ENCODE data around the gene CSRP1. TPM values are rescaled to one million over a fixed set of nuclear protein-coding genes. Genes with fewer than 3 reads are reported as not detected.
A peak's percentile ranks its signal among the peaks of the same experiment; 100 is the strongest.
"Not testable (repeated sequence)": the region's sequence is repeated elsewhere in the genome, so short reads cannot be mapped to it uniquely, and the experiment has no call there.

Gene CSRP1
- total and polyA plus RNA-seq, 4 donors: 599 to 1,490 (median 771) TPM

- intact Hi-C loops (cut with DNase I): loop anchor here (1.0 to 5.0 kb wide), 4 partner anchors 31 to 35 kb away; no protein-coding TSS in a partner anchor
- H3K4me1 ChIP-seq (ENCODE audit: control insufficient read depth in 1 of 2, insufficient read depth in 2 of 2, low read length in 2 of 2): no peaks in the 10 kb centered on the region
- 17% methylated on average over 33 to 35 of the region's 35 CpGs for WGBS, 2 donors
- H3K27ac ChIP-seq (ENCODE audit: low read depth in 1 of 2, low read length in 2 of 2): peak overlapping the region in 1 of 2 donors; percentile 52
- DNase-seq (peak; percentile 92 to 97), ATAC-seq (ENCODE audit: low FRiP score) (peak; percentile 93)
- peaks cover 10 to 19% of the 10 kb centered on the region in 2 donors for H3K36me3 ChIP-seq (ENCODE audit: control insufficient read depth in 1 of 2, insufficient read depth in 2 of 2, low read length in 1 of 2)
- no peaks in the 10 kb centered on the region for H3K27me3 ChIP-seq (ENCODE audit: control insufficient read depth in 1 of 2, insufficient read depth in 2 of 2, low read length in 1 of 2)
- no peak overlapping the region for H3K4me3 ChIP-seq (ENCODE audit: low read length in 2 of 2)
- H3K9me3 ChIP-seq (ENCODE audit: control insufficient read depth, low read length): no peaks in the 10 kb centered on the region
Observed at GRCh38 chr1:201481761-201482493, 25.0 kb downstream of the CSRP1 start.

GRCh38 chr1:201481004-201481380 lies 25.9 kb downstream of the CSRP1 start:
- intact Hi-C loops (cut with DNase I): loop anchor here (2.0 to 5.0 kb wide), 2 partner anchors 32 to 34 kb away; no protein-coding TSS in a partner anchor
- peaks cover 10 to 19% of the 10 kb centered on the region in 2 donors for H3K36me3 ChIP-seq (ENCODE audit: control insufficient read depth in 1 of 2, insufficient read depth in 2 of 2, low read length in 1 of 2)
- H3K27ac ChIP-seq (ENCODE audit: low read depth in 1 of 2, low read length in 2 of 2): no peak overlapping the region
- ATAC-seq (ENCODE audit: low FRiP score) (peak; percentile 9), DNase-seq (no peak)
- 1 to 3% methylated on average over 17 of the region's 17 CpGs for WGBS, 2 donors
- H3K27me3 ChIP-seq (ENCODE audit: control insufficient read depth in 1 of 2, insufficient read depth in 2 of 2, low read length in 1 of 2): no peaks in the 10 kb centered on the region
- no peak overlapping the region for H3K4me3 ChIP-seq (ENCODE audit: low read length in 2 of 2)
- H3K4me1 ChIP-seq (ENCODE audit: control insufficient read depth in 1 of 2, insufficient read depth in 2 of 2, low read length in 2 of 2): no peaks in the 10 kb centered on the region
- no peaks in the 10 kb centered on the region for H3K9me3 ChIP-seq (ENCODE audit: control insufficient read depth, low read length)

GRCh38 chr1:201480231-201481003 lies 26.5 kb downstream of the CSRP1 start:
- 12 to 14% methylated on average over 28 to 37 of the region's 37 CpGs for WGBS, 2 donors
- H3K27me3 ChIP-seq (ENCODE audit: control insufficient read depth in 1 of 2, insufficient read depth in 2 of 2, low read length in 1 of 2): no peaks in the 10 kb centered on the region
- peaks cover 10 to 17% of the 10 kb centered on the region in 2 donors for H3K36me3 ChIP-seq (ENCODE audit: control insufficient read depth in 1 of 2, insufficient read depth in 2 of 2, low read length in 1 of 2)
- H3K27ac ChIP-seq (ENCODE audit: low read depth in 1 of 2, low read length in 2 of 2): peak overlapping the region in 1 of 2 donors; percentile 3
- peak; percentile 75 for ATAC-seq (ENCODE audit: low FRiP score)
- H3K4me3 ChIP-seq (ENCODE audit: low read length in 2 of 2): no peak overlapping the region
- intact Hi-C loops (cut with DNase I): loop anchor here (2.0 to 5.0 kb wide), 2 partner anchors 32 to 33 kb away; no protein-coding TSS in a partner anchor
- no peaks in the 10 kb centered on the region for H3K4me1 ChIP-seq (ENCODE audit: control insufficient read depth in 1 of 2, insufficient read depth in 2 of 2, low read length in 2 of 2)
- peak; percentile 84 to 95 for DNase-seq
- H3K9me3 ChIP-seq (ENCODE audit: control insufficient read depth, low read length): no peaks in the 10 kb centered on the region

GRCh38 chr1:201479201-201479730 lies 27.7 kb downstream of the CSRP1 start:
- intact Hi-C loops (cut with DNase I): no loop called here
- Histone ChIP-seq H3K9me3 (ENCODE audit: control insufficient read depth, low read length) (no peaks in the 10 kb centered on the region), H3K36me3 (ENCODE audit: control insufficient read depth in 1 of 2, insufficient read depth in 2 of 2, low read length in 1 of 2) (peaks cover under 1 to 7% of the 10 kb centered on the region in 2 donors), H3K27ac (ENCODE audit: low read depth in 1 of 2, low read length in 2 of 2) (no peak overlapping the region), H3K27me3 (ENCODE audit: control insufficient read depth in 1 of 2, insufficient read depth in 2 of 2, low read length in 1 of 2) (no peaks in the 10 kb centered on the region), H3K4me3 (ENCODE audit: low read length in 2 of 2) (no peak overlapping the region), H3K4me1 (ENCODE audit: control insufficient read depth in 1 of 2, insufficient read depth in 2 of 2, low read length in 2 of 2) (no peaks in the 10 kb centered on the region)
- DNase-seq (no peak), ATAC-seq (ENCODE audit: low FRiP score) (no peak)
- 91 to 92% methylated on average over 4 of the region's 4 CpGs for WGBS, 2 donors

GRCh38 chr1:201478666-201479065 lies 28.3 kb downstream of the CSRP1 start:
- H3K27me3 ChIP-seq (ENCODE audit: control insufficient read depth in 1 of 2, insufficient read depth in 2 of 2, low read length in 1 of 2); H3K4me3 ChIP-seq (ENCODE audit: low read length in 2 of 2); H3K9me3 ChIP-seq (ENCODE audit: control insufficient read depth, low read length); intact Hi-C loops (cut with DNase I); H3K4me1 ChIP-seq (ENCODE audit: control insufficient read depth in 1 of 2, insufficient read depth in 2 of 2, low read length in 2 of 2); H3K27ac ChIP-seq (ENCODE audit: low read depth in 1 of 2, low read length in 2 of 2); H3K36me3 ChIP-seq (ENCODE audit: control insufficient read depth in 1 of 2, insufficient read depth in 2 of 2, low read length in 1 of 2); DNase-seq; ATAC-seq (ENCODE audit: low FRiP score): not testable (repeated sequence)
- WGBS, 2 donors: 77 to 80% methylated on average over 3 of the region's 3 CpGs

GRCh38 chr1:201476670-201477344 lies 30.1 kb downstream of the CSRP1 start:
- H3K4me3 ChIP-seq (ENCODE audit: low read length in 2 of 2): no peak overlapping the region
- H3K36me3 ChIP-seq (ENCODE audit: control insufficient read depth in 1 of 2, insufficient read depth in 2 of 2, low read length in 1 of 2): no peaks in the 10 kb centered on the region
- intact Hi-C loops (cut with DNase I): no loop called here
- no peak overlapping the region for H3K27ac ChIP-seq (ENCODE audit: low read depth in 1 of 2, low read length in 2 of 2)
- WGBS, 2 donors: 90 to 92% methylated on average over 6 of the region's 6 CpGs
- no peaks in the 10 kb centered on the region for H3K27me3 ChIP-seq (ENCODE audit: control insufficient read depth in 1 of 2, insufficient read depth in 2 of 2, low read length in 1 of 2)
- DNase-seq (no peak), ATAC-seq (ENCODE audit: low FRiP score) (no peak)
- no peaks in the 10 kb centered on the region for H3K9me3 ChIP-seq (ENCODE audit: control insufficient read depth, low read length)
- no peaks in the 10 kb centered on the region for H3K4me1 ChIP-seq (ENCODE audit: control insufficient read depth in 1 of 2, insufficient read depth in 2 of 2, low read length in 2 of 2)

- peak in 1 of 2 donors; percentile 6 for DNase-seq
- H3K4me3 ChIP-seq (ENCODE audit: low read length in 2 of 2): no peak overlapping the region
- no peaks in the 10 kb centered on the region for H3K36me3 ChIP-seq (ENCODE audit: control insufficient read depth in 1 of 2, insufficient read depth in 2 of 2, low read length in 1 of 2)
- no peak for ATAC-seq (ENCODE audit: low FRiP score)
- 74 to 79% methylated on average over 8 of the region's 8 CpGs for WGBS, 2 donors
- no peaks in the 10 kb centered on the region for H3K9me3 ChIP-seq (ENCODE audit: control insufficient read depth, low read length)
- no peaks in the 10 kb centered on the region for H3K27me3 ChIP-seq (ENCODE audit: control insufficient read depth in 1 of 2, insufficient read depth in 2 of 2, low read length in 1 of 2)
- no peak overlapping the region for H3K27ac ChIP-seq (ENCODE audit: low read depth in 1 of 2, low read length in 2 of 2)
- intact Hi-C loops (cut with DNase I): no loop called here
- H3K4me1 ChIP-seq (ENCODE audit: control insufficient read depth in 1 of 2, insufficient read depth in 2 of 2, low read length in 2 of 2): no peaks in the 10 kb centered on the region
Observed at GRCh38 chr1:201475915-201476669, 30.8 kb downstream of the CSRP1 start.

GRCh38 chr1:201475130-201475529 lies 31.8 kb downstream of the CSRP1 start:
- no peak overlapping the region for H3K4me3 ChIP-seq (ENCODE audit: low read length in 2 of 2)
- H3K27ac ChIP-seq (ENCODE audit: low read depth in 1 of 2, low read length in 2 of 2): no peak overlapping the region
- no peaks in the 10 kb centered on the region for H3K4me1 ChIP-seq (ENCODE audit: control insufficient read depth in 1 of 2, insufficient read depth in 2 of 2, low read length in 2 of 2)
- ATAC-seq (ENCODE audit: low FRiP score) (no peak), DNase-seq (no peak)
- H3K9me3 ChIP-seq (ENCODE audit: control insufficient read depth, low read length): no peaks in the 10 kb centered on the region
- intact Hi-C loops (cut with DNase I): no loop called here
- 31 to 42% methylated on average over 2 of the region's 2 CpGs for WGBS, 2 donors
- H3K36me3 ChIP-seq (ENCODE audit: control insufficient read depth in 1 of 2, insufficient read depth in 2 of 2, low read length in 1 of 2): no peaks in the 10 kb centered on the region
- no peaks in the 10 kb centered on the region for H3K27me3 ChIP-seq (ENCODE audit: control insufficient read depth in 1 of 2, insufficient read depth in 2 of 2, low read length in 1 of 2)
